GM23338 (cell line): Measurements from ENCODE around the gene BST2. TPM values are rescaled to one million over a fixed set of nuclear protein-coding genes. Genes with fewer than 3 reads are reported as not detected.
A peak's percentile ranks its signal among the peaks of the same experiment; 100 is the strongest.

Source experiments
- ATAC-seq: fragments of 200-7000 bp; cut with Tn5 transposase; 3 replicates; pipeline ENCODE4 v1.9.1; 2020
- DNase-seq: peaks from one replicate; pipeline ENCODE4 v3.0.0-alpha.2; 2015; ENCODE audit warnings: low spot score
- H2AFZ ChIP-seq: fragments of 200-600 bp; sonication (generic); 2 replicates; pipeline ENCODE4 v1.8.0; 2016; ENCODE audit warnings: antibody characterized with exemption, mild to moderate bottlenecking, moderate library complexity
- H3F3A ChIP-seq: fragments of 200-600 bp; sonication (generic); replicated peaks from 2 replicates; pipeline ENCODE4 v1.8.0; 2017; ENCODE audit warnings: antibody characterized with exemption, mixed run types, low read depth
- H3K27ac ChIP-seq: fragments of 200-600 bp; sonication (generic); 2 replicates; pipeline ENCODE4 v1.6.1; 2016; ENCODE audit warnings: low read depth
- H3K27me3 ChIP-seq: fragments of 200-600 bp; sonication (generic); 2 replicates; pipeline ENCODE4 v1.8.0; 2016; ENCODE audit warnings: mild to moderate bottlenecking, mixed run types, moderate library complexity; ENCODE audit not compliant: insufficient read depth
- H3K36me3 ChIP-seq: fragments of 200-600 bp; sonication (generic); 2 replicates; pipeline ENCODE4 v1.8.0; 2016; ENCODE audit warnings: mild to moderate bottlenecking; ENCODE audit not compliant: insufficient read depth
- H3K4me1 ChIP-seq: fragments of 200-600 bp; sonication (generic); 2 replicates; pipeline ENCODE4 v1.8.0; 2016; ENCODE audit warnings: mild to moderate bottlenecking, moderate library complexity; ENCODE audit not compliant: insufficient read depth
- H3K4me2 ChIP-seq: fragments of 200-600 bp; sonication (generic); 2 replicates; pipeline ENCODE4 v1.7.1; 2017; ENCODE audit warnings: mixed run types
- H3K4me3 ChIP-seq: fragments of 200-600 bp; sonication (generic); 2 replicates; pipeline ENCODE4 v1.6.1; 2016; ENCODE audit warnings: mixed run types
- H3K79me2 ChIP-seq: fragments of 200-600 bp; sonication (generic); replicated peaks from 2 replicates; pipeline ENCODE4 v1.8.0; 2017; ENCODE audit warnings: mild to moderate bottlenecking; ENCODE audit not compliant: insufficient read depth
- H3K9me2 ChIP-seq: fragments of 200-600 bp; sonication (generic); 2 replicates; pipeline ENCODE4 v1.8.0; 2017; ENCODE audit not compliant: insufficient read depth
- H4K20me1 ChIP-seq: fragments of 200-600 bp; sonication (generic); replicated peaks from 2 replicates; pipeline ENCODE4 v1.8.0; 2017; ENCODE audit warnings: mild to moderate bottlenecking; ENCODE audit not compliant: insufficient read depth
- H3K27ac Mint-ChIP-seq: 2 replicates; pipeline ENCODE4 v1.8.0; 2020; ENCODE audit warnings: inconsistent platforms, mild to moderate bottlenecking, moderate library complexity, mixed read lengths
- H3K27me3 Mint-ChIP-seq: 3 replicates; pipeline ENCODE4 v1.8.0; 2022; ENCODE audit warnings: low read depth, mild to moderate bottlenecking, moderate library complexity, mixed read lengths, inconsistent platforms; ENCODE audit not compliant: insufficient read depth, poor library complexity
- H3K36me3 Mint-ChIP-seq: 3 replicates; pipeline ENCODE4 v1.8.0; 2021; ENCODE audit warnings: low read depth, mild to moderate bottlenecking, inconsistent platforms, moderate library complexity, mixed read lengths
- H3K4me1 Mint-ChIP-seq: 3 replicates; pipeline ENCODE4 v1.8.0; 2020; ENCODE audit warnings: mild to moderate bottlenecking, inconsistent platforms, mixed read lengths
- H3K4me3 Mint-ChIP-seq: 3 replicates; pipeline ENCODE4 v1.8.0; 2021; ENCODE audit warnings: moderate library complexity, mild to moderate bottlenecking, inconsistent platforms, mixed read lengths
- H3K9me3 Mint-ChIP-seq: 3 replicates; pipeline ENCODE4 v1.8.0; 2020; ENCODE audit warnings: moderate library complexity, mild to moderate bottlenecking, inconsistent platforms, mixed read lengths
- CREB1 ChIP-seq: fragments of 250-450 bp; sonication (Bioruptor Pico); IDR thresholded peaks from 2 replicates; pipeline ENCODE4 v1.5.0; 2020; ENCODE audit warnings: low read depth, mild to moderate bottlenecking, moderate library complexity
- EZH2 ChIP-seq: fragments of 200-600 bp; sonication (generic); IDR thresholded peaks from one replicate; pipeline ENCODE4 v1.8.0; 2017; ENCODE audit warnings: antibody characterized with exemption, mild to moderate bottlenecking, low read depth; ENCODE audit not compliant: unreplicated experiment
- EZH2phosphoT487 ChIP-seq: fragments of 200-600 bp; sonication (generic); IDR thresholded peaks from one replicate; pipeline ENCODE4 v1.8.1; 2018; ENCODE audit warnings: antibody characterized with exemption; ENCODE audit not compliant: unreplicated experiment
- JUNB ChIP-seq: IDR thresholded peaks from one replicate; pipeline ENCODE4 v1.6.1; 2016; ENCODE audit warnings: antibody characterized with exemption; ENCODE audit not compliant: unreplicated experiment
- NANOG ChIP-seq: IDR thresholded peaks from 2 replicates; pipeline ENCODE4 v1.6.1; 2016; ENCODE audit warnings: antibody characterized with exemption, borderline replicate concordance
- POLR2AphosphoS5 ChIP-seq: IDR thresholded peaks from 2 replicates; pipeline ENCODE4 v1.6.1; 2016; ENCODE audit warnings: antibody characterized with exemption, low read depth
- STAT1 ChIP-seq: IDR thresholded peaks from one replicate; pipeline ENCODE4 v1.6.1; 2016; ENCODE audit warnings: antibody characterized with exemption; ENCODE audit not compliant: unreplicated experiment
- ZNF114 ChIP-seq: fragments of 250-450 bp; sonication (Bioruptor Pico); IDR thresholded peaks from 2 replicates; pipeline ENCODE4 v1.5.0; 2020; ENCODE audit warnings: mild to moderate bottlenecking, moderate library complexity
- ZNF331 ChIP-seq: fragments of 250-450 bp; sonication (Bioruptor Pico); IDR thresholded peaks from 2 replicates; pipeline ENCODE4 v1.5.0; 2020; ENCODE audit warnings: low read depth, mild to moderate bottlenecking, moderate library complexity
- polyA plus RNA-seq: library from polyadenylated mRNA; unstranded; fragments of >200 nt; fragmentation: Nextera tagmentation; extraction: Ambion mirVana; gene quantifications from 2 replicates; pipeline ENCODE4 v1.2.1, GENCODE V29; 2016
- total RNA-seq: library from RNA; depleted of rRNA; stranded (reverse); fragments of >200 nt; shearing (Covaris generic); gene quantifications from 2 replicates; pipeline ENCODE4 v1.2.3, GENCODE V29; 2014
- TF ChIP-seq, protein P1 (sequence below), 2 experiments: fragments of 200-600 bp in 1 of 2; sonication (generic) in 1 of 2; conservative IDR thresholded peaks; 2 replicates each; pipeline versions ENCODE4 v1.5.1 to v1.6.1; 2016 to 2017; ENCODE audit warnings: antibody characterized with exemption in 2 of 2, low read depth in 2 of 2, mild to moderate bottlenecking in 2 of 2, moderate library complexity in 1 of 2
- TF ChIP-seq, protein P2 (sequence below): IDR thresholded peaks from 2 replicates; pipeline ENCODE4 v1.6.1; 2016; ENCODE audit warnings: antibody characterized with exemption
- TF ChIP-seq, protein P3 (sequence below): IDR thresholded peaks from one replicate; pipeline ENCODE4 v1.6.1; 2018; ENCODE audit warnings: antibody characterized with exemption; ENCODE audit not compliant: unreplicated experiment
- TF ChIP-seq, protein P4 (sequence below): fragments of 250-450 bp; sonication (Bioruptor Pico); IDR thresholded peaks from 2 replicates; pipeline ENCODE4 v1.5.0; 2020; ENCODE audit warnings: mild to moderate bottlenecking, moderate library complexity

BST2 gene
- total and polyA plus RNA-seq, 2 experiments from 2014 or later = 24.9 to 33.9 TPM

DNA sequence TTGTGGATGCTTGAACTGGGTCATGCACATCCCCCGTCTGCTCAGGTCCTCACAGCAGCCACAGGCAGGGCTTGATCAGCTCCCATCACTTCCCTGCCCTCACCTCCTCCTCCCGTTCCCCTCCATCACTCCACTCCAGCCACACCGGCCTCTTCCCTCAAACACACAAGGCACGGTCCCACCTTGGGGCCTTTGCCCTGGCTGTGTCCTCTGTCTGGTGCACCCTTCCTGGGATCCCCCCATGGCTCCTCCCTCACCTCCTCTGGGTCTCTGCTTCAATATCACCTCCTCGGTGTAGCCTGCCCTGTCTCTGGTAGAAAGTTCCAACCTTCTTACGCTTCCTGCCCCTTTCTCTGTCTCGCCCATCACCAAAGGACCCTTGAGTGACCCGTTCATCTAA, 52.0 kb downstream of the BST2 start:
- Histone ChIP-seq H3K4me2 (no peak overlapping the region), H3F3A (no peaks in the 10 kb centered on the region), H3K36me3 (no peaks in the 10 kb centered on the region), H3K4me3 (no peak overlapping the region), H2AFZ (peak overlapping the region; percentile 63), H3K4me1 (peaks cover 5% of the 10 kb centered on the region; the same call in 1 of the 2 replicates), H3K9me2 (no peaks in the 10 kb centered on the region), H3K27ac (no peak overlapping the region), H4K20me1 (no peaks in the 10 kb centered on the region), H3K79me2 (no peaks in the 10 kb centered on the region), H3K27me3 (no peaks in the 10 kb centered on the region)
- no peaks in the 10 kb centered on the region for H3K36me3 Mint-ChIP-seq
- peaks cover 11% of the 10 kb centered on the region for H3K27me3 Mint-ChIP-seq
- H3K4me1 Mint-ChIP-seq = peaks cover 13% of the 10 kb centered on the region
- H3K9me3 Mint-ChIP-seq = no peaks in the 10 kb centered on the region
- H3K27ac Mint-ChIP-seq = no peak overlapping the region
- ATAC-seq (no peak), DNase-seq (no peak)
- no peak overlapping the region; the same call in 2 of the 3 replicates for H3K4me3 Mint-ChIP-seq
- TF ChIP-seq, protein P1, sequence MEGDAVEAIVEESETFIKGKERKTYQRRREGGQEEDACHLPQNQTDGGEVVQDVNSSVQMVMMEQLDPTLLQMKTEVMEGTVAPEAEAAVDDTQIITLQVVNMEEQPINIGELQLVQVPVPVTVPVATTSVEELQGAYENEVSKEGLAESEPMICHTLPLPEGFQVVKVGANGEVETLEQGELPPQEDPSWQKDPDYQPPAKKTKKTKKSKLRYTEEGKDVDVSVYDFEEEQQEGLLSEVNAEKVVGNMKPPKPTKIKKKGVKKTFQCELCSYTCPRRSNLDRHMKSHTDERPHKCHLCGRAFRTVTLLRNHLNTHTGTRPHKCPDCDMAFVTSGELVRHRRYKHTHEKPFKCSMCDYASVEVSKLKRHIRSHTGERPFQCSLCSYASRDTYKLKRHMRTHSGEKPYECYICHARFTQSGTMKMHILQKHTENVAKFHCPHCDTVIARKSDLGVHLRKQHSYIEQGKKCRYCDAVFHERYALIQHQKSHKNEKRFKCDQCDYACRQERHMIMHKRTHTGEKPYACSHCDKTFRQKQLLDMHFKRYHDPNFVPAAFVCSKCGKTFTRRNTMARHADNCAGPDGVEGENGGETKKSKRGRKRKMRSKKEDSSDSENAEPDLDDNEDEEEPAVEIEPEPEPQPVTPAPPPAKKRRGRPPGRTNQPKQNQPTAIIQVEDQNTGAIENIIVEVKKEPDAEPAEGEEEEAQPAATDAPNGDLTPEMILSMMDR (conservative IDR thresholded peaks at IDR 0.05; ENCODE audit: low read depth in 2 of 2) = no peak
- TF ChIP-seq ZNF114 (no peak), EZH2phosphoT487 (no peak), STAT1 (no peak), ZNF331 (no peak), JUNB (no peak), CREB1 (CRISPR knock-in tag) (no peak), NANOG (no peak), EZH2 (no peak), POLR2AphosphoS5 (no peak)
- TF ChIP-seq, protein P2, sequence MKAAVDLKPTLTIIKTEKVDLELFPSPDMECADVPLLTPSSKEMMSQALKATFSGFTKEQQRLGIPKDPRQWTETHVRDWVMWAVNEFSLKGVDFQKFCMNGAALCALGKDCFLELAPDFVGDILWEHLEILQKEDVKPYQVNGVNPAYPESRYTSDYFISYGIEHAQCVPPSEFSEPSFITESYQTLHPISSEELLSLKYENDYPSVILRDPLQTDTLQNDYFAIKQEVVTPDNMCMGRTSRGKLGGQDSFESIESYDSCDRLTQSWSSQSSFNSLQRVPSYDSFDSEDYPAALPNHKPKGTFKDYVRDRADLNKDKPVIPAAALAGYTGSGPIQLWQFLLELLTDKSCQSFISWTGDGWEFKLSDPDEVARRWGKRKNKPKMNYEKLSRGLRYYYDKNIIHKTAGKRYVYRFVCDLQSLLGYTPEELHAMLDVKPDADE = no peak
- TF ChIP-seq, protein P3, sequence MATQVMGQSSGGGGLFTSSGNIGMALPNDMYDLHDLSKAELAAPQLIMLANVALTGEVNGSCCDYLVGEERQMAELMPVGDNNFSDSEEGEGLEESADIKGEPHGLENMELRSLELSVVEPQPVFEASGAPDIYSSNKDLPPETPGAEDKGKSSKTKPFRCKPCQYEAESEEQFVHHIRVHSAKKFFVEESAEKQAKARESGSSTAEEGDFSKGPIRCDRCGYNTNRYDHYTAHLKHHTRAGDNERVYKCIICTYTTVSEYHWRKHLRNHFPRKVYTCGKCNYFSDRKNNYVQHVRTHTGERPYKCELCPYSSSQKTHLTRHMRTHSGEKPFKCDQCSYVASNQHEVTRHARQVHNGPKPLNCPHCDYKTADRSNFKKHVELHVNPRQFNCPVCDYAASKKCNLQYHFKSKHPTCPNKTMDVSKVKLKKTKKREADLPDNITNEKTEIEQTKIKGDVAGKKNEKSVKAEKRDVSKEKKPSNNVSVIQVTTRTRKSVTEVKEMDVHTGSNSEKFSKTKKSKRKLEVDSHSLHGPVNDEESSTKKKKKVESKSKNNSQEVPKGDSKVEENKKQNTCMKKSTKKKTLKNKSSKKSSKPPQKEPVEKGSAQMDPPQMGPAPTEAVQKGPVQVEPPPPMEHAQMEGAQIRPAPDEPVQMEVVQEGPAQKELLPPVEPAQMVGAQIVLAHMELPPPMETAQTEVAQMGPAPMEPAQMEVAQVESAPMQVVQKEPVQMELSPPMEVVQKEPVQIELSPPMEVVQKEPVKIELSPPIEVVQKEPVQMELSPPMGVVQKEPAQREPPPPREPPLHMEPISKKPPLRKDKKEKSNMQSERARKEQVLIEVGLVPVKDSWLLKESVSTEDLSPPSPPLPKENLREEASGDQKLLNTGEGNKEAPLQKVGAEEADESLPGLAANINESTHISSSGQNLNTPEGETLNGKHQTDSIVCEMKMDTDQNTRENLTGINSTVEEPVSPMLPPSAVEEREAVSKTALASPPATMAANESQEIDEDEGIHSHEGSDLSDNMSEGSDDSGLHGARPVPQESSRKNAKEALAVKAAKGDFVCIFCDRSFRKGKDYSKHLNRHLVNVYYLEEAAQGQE = no peak
- TF ChIP-seq, protein P4, sequence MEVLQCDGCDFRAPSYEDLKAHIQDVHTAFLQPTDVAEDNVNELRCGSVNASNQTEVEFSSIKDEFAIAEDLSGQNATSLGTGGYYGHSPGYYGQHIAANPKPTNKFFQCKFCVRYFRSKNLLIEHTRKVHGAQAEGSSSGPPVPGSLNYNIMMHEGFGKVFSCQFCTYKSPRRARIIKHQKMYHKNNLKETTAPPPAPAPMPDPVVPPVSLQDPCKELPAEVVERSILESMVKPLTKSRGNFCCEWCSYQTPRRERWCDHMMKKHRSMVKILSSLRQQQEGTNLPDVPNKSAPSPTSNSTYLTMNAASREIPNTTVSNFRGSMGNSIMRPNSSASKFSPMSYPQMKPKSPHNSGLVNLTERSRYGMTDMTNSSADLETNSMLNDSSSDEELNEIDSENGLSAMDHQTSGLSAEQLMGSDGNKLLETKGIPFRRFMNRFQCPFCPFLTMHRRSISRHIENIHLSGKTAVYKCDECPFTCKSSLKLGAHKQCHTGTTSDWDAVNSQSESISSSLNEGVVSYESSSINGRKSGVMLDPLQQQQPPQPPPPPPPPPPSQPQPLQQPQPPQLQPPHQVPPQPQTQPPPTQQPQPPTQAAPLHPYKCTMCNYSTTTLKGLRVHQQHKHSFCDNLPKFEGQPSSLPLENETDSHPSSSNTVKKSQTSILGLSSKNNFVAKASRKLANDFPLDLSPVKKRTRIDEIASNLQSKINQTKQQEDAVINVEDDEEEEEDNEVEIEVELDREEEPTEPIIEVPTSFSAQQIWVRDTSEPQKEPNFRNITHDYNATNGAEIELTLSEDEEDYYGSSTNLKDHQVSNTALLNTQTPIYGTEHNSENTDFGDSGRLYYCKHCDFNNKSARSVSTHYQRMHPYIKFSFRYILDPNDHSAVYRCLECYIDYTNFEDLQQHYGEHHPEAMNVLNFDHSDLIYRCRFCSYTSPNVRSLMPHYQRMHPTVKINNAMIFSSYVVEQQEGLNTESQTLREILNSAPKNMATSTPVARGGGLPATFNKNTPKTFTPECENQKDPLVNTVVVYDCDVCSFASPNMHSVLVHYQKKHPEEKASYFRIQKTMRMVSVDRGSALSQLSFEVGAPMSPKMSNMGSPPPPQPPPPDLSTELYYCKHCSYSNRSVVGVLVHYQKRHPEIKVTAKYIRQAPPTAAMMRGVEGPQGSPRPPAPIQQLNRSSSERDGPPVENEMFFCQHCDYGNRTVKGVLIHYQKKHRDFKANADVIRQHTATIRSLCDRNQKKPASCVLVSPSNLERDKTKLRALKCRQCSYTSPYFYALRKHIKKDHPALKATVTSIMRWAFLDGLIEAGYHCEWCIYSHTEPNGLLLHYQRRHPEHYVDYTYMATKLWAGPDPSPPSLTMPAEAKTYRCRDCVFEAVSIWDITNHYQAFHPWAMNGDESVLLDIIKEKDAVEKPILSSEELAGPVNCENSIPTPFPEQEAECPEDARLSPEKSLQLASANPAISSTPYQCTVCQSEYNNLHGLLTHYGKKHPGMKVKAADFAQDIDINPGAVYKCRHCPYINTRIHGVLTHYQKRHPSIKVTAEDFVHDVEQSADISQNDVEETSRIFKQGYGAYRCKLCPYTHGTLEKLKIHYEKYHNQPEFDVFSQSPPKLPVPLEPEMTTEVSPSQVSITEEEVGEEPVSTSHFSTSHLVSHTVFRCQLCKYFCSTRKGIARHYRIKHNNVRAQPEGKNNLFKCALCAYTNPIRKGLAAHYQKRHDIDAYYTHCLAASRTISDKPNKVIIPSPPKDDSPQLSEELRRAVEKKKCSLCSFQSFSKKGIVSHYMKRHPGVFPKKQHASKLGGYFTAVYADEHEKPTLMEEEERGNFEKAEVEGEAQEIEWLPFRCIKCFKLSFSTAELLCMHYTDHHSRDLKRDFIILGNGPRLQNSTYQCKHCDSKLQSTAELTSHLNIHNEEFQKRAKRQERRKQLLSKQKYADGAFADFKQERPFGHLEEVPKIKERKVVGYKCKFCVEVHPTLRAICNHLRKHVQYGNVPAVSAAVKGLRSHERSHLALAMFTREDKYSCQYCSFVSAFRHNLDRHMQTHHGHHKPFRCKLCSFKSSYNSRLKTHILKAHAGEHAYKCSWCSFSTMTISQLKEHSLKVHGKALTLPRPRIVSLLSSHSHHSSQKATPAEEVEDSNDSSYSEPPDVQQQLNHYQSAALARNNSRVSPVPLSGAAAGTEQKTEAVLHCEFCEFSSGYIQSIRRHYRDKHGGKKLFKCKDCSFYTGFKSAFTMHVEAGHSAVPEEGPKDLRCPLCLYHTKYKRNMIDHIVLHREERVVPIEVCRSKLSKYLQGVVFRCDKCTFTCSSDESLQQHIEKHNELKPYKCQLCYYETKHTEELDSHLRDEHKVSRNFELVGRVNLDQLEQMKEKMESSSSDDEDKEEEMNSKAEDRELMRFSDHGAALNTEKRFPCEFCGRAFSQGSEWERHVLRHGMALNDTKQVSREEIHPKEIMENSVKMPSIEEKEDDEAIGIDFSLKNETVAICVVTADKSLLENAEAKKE (CRISPR knock-in tag) = no peak
